Cardiac septum (tissue), 1 donor: ENCODE measurements around the gene ITPKA. TPM values are rescaled to one million over a fixed set of nuclear protein-coding genes. Genes with fewer than 3 reads are reported as not detected.

Experiments used
- DNase-seq: peaks from one replicate; pipeline ENCODE4 v3.0.0-alpha.2; 2020; ENCODE audit warnings: low spot score
- intact Hi-C: fragments of 100-400 bp; cut with DNase I; formaldehyde crosslinking; loops from one replicate; pipeline ENCODE4 v1.14.0; 2022
- total RNA-seq: library from RNA; stranded (reverse); fragmentation: NEBNext Ultra II Directional; extraction: Animal tissue kit (Norgen Biotek cat#: 25700); gene quantifications from one replicate; pipeline ENCODE4 v1.2.1, GENCODE V29; 2021
- donor health status: DM: no; HTN: no; CAD: no.

Gene ITPKA
- total RNA-seq, 1 donor from 2014 or later, result 1.0 TPM

DNA sequence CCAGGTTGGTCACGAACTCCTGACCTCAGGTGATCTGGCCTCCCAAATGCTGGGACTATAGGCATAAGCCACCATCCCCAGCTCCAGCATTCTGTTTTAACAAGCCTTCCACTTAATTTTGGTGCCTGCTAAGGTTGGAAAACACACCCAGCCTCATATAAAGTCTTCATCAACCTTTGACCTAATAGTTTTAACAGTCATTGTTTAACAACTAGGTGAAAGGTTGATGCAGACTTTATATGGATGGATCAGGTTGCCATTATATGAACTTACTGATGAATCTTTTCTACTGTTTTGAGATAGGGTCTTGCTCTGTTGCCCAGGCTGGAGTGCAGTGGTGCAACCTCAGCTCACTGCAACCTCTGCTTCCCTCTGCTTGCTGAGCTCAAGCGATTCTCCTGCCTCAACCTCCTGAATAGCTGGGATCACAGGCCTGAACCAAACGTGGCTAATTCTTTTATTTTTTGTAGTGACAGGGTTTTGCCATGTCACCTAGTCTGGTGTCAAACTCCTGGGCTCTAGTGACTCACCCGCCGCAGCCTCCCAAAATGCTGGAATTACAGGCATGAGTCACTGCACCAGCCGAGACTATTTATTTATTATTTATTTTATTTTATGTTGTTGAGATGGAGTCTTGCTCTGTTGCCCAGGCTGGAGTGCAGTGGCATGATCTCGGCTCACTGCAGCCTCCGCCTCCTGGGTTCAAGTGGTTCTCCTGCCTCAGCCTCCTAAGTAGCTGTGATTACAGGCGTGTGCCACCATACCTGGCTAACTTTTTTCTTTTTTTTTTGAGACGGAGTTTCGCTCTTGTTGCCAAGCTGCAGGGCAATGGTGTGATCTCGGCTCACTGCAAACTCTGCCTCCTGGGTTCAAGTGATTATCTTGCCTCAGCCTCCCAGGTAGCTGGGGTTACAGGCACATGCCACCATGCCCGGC, 53.4 kb downstream of the ITPKA start:
- DNase-seq, result no peak
- intact Hi-C loops, result no loop called here

DNA sequence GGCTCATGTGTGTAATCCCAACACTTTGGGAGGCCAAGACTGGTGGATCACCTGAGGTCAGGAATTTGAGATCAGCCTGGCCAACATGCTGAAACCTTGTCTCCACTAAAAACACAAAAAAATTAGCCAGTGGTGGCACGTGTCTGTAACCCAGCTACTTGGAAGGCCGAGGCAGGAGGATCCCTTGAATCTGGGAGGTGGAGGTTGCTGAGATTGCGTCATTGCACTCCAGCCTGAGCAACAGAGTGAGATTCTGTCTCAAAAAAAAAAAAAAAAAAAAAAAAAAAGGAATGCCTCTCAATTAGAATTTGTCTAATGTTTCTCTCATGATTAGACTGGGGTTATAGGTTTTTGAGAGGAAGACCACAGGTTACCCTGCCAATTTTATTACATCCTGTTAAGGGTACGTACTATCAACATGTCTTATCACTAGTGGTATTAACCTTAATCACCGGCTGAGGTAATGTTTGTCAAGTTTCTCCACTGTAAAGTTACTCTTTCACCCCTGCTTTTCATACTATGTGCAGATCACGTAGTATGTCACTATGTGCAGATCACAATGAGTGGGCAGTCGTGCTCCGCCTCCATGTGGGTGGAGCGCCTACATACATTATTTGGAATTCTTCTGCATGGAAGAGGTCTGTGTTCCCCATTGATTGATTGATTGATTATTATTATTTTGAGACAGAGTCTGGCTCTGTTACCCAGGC, 56.5 kb downstream of the ITPKA start:
- intact Hi-C loops, result no loop called here
- no peak for DNase-seq

Other genes starting within 250 kb of the ITPKA start
- not detected for gene OIP5, start 161.3 kb upstream of the ITPKA start, total RNA-seq
- 1.1 TPM for gene NUSAP1, start 161.0 kb upstream of the ITPKA start, total RNA-seq
- gene NDUFAF1, start 91.4 kb upstream of the ITPKA start, total RNA-seq, result 29.7 TPM
- 26.8 TPM for gene RTF1, start 76.8 kb upstream of the ITPKA start, total RNA-seq
- gene LTK, start 20.0 kb downstream of the ITPKA start, total RNA-seq, result 0.65 TPM
- gene RPAP1, start 50.4 kb downstream of the ITPKA start, total RNA-seq, result 18.5 TPM
- gene TYRO3, start 65.3 kb downstream of the ITPKA start, total RNA-seq, result 3.6 TPM
- gene MGA, start 166.5 kb downstream of the ITPKA start, total RNA-seq, result 37.3 TPM